GM12874 (cell line): ENCODE data around the gene C3.

ENCODE experiments used
- TF ChIP-seq, protein P1 (sequence below): IDR thresholded peaks from 2 replicates; pipeline ENCODE4 v1.5.1; 2011; ENCODE audit warnings: low read depth, mild to moderate bottlenecking, control low read depth, low read length, moderate library complexity; ENCODE audit not compliant: insufficient read depth

Gene C3

DNA sequence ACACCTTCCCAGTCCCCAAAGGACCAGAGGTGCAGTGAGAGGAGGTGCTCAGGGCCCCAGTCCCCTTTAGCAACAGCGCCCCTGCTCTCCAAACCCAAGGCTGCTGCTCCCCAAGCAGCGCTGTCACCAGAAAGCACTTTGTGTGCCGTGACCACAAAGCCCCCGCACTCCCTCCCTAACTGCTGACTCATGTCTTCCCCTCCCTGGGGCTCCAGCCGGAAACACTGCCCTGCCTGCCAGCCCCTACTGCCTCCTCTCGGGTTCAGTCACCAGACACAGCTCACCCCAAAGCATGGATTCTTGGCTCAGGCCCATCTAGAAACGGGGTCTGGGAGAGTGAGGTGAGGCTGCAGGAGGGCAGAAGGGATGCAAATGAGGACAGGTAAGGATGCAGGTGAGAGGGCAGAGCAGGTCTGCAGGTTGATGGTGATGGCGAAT is 45.6 kb downstream of the C3 start:
- TF ChIP-seq, protein P1, sequence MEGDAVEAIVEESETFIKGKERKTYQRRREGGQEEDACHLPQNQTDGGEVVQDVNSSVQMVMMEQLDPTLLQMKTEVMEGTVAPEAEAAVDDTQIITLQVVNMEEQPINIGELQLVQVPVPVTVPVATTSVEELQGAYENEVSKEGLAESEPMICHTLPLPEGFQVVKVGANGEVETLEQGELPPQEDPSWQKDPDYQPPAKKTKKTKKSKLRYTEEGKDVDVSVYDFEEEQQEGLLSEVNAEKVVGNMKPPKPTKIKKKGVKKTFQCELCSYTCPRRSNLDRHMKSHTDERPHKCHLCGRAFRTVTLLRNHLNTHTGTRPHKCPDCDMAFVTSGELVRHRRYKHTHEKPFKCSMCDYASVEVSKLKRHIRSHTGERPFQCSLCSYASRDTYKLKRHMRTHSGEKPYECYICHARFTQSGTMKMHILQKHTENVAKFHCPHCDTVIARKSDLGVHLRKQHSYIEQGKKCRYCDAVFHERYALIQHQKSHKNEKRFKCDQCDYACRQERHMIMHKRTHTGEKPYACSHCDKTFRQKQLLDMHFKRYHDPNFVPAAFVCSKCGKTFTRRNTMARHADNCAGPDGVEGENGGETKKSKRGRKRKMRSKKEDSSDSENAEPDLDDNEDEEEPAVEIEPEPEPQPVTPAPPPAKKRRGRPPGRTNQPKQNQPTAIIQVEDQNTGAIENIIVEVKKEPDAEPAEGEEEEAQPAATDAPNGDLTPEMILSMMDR: peak; percentile 30; the same call in 1 of the 2 replicates

DNA sequence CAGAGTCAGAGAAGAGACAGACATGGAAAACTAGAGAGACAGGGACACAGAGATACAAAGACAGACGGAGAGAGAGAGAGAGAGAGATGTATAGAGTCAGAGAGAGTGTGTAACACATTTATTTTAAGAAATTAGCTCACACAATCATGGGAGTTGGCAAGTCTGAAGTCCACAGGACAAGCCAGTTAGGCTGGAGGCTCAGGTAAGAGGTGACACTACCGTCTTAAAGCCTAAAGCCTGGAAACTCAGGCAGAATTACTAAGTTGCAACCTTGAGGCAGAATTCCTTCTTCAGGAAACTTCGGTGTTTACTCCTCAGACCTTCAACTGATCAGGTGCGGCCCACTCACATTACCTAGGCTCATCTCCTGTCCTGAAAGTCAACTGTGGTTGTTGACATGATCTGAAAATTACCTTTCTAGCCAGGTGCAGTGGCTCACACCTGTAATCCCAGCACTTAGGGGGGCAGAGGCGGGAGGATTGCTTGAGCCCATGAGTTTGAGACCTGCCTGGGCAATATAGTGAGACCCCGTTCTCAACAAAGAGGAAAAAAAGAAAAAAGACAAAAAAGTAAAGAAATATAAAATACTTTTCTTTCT is 47.7 kb downstream of the C3 start:
- TF ChIP-seq, protein P1: no peak

DNA sequence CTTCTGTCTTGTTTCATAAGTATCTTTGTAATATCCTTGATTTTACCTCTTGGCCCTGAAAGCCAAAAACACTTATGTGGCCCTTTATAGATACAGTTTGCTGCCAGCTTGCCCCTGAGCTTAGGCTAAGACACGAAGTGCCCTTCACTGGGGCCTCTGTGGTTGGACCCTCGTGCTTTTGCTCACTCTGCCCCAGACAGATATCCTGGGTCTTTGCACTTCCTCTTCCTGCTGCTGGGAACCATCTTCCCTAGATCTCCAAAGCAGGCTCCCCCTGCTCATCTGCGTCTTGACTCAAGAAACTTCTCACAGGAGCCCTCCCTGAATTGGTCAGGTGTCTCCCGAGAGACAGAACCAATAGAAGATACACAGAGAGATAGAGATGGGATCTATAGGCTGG is 48.5 kb downstream of the C3 start:
- TF ChIP-seq, protein P1: no peak

DNA sequence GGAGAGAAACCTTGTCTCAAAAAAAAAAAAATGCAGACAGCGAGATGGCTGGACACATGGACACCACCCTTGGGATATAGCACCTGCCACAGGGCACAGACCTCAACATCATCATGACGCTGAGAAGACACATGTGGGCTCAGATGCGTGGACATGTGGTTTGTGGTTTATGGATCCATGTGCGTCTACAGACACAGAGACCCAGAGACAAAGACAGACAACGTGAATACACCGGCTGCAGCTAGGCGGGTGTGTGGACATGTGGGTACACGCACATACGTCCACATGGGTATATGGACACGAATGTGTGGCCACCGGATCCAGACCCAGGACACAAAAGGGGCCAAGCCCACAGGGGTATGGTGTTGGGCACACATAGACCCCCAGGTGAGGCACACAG is 51.8 kb downstream of the C3 start:
- TF ChIP-seq, protein P1: no peak

DNA sequence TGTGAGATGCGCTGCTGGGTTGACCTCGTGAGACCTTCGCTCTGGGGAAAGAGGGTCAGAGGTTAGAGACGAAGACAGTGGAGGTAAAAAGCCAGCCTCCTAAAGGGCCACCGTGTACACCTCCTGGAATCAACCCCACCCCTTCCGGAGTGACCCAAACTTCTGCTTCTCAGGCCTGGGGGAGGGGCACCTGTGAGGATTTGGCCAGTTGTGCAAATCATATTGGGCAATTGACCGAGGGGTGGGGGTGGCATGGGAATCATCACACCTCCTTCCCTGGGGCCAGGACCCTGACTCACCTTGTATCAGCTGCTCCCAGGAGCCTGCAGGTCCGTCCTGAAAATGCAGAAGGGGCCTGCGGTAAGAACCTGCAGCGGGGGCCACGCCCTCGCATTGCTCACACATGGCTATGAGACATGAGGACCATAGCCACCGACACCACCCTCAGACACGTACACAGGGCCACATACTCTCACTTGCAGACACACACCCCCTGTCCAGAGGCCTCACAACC is 53.3 kb downstream of the C3 start:
- TF ChIP-seq, protein P1: no peak

DNA sequence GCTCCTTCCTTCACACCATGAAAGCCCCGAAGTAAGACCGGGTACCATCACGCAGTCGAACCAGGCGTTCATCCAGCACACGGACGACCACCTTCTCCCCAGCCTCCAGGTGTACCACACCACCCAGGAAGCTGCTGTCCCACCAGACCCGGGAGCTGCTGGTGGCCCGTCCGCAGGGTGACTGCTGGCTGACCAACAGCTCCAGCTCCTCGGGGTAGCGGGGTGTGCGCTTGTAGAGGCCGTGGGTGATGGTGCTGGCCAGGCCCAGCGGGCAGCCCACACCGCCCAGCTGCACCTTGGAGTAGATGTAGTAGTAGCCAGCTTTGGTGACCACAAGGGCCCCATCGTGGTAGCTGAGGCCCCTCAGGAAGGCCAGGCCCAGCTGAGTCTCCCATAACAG is 55.5 kb downstream of the C3 start:
- TF ChIP-seq, protein P1: no peak

DNA sequence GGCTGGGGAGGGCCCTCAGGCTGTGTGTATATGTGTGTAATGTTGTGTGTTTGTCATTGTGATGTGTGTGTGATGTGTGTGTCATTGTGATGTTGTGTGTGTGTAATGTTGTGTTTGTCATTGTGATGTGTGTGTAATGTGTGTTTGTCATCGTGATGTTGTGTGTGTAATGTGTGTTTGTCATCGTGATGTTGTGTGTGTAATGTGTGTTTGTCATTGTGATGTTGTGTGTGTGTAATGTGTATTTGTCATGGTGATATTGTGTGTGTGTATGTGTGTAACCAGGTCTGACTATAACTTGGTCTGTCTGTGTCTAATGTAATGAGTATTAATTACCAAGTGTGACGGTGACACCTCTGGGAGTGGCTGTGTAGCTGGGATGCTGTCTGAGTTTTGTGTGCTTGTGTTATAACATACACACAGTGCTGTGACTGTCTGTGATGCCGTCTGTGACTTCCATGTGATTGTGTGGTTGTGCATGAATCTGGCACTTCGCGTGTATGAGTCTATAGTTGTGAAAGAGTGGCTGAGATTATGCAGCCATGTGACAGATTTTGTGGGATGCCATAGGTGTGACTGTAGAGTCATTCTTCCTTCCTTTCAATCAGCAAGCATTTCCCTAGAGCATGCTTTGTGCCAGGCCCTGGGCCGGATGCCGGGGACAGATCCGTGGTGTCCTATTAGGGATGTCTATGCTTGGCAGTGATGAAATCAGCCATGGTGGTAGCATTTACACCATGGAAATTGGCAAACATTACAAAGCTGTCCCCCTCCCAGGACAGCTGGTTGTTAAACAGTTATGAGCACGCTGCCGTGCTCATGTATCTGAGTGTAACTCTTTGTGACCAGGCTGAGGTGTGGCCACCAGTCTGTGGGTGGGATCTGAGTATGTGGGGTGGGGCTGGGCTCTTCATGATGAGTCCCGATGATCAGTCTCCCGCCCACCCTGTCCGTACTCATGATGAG is 56.9 kb downstream of the C3 start:
- TF ChIP-seq, protein P1: no peak
